ENCODE results near the gene STARD3.

DNA sequence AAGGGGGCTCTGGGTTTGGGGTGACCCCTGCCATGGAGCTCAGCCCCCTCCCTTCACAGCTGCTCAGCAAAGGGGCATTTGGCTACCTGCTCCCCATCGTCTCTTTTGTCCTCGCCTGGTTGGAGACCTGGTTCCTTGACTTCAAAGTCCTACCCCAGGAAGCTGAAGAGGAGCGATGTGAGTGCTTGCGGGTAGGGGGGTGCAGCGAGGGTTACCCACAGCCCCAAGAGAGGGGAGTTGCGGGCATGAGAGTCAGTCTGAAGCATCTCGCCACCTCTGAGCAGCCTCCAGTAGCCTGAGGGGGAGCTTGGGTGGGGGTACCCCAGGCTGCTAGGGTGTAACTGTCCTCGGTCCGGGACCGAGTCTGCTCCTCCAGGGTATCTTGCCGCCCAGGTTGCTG, 21.4 kb downstream of the STARD3 start:
- no peak for TF ChIP-seq REST (IDR thresholded peaks at IDR 0.05; ENCODE audit: insufficient read depth in 1 of 2, low read depth in 2 of 2, low read length in 1 of 2)
- TF ChIP-seq, protein P1, sequence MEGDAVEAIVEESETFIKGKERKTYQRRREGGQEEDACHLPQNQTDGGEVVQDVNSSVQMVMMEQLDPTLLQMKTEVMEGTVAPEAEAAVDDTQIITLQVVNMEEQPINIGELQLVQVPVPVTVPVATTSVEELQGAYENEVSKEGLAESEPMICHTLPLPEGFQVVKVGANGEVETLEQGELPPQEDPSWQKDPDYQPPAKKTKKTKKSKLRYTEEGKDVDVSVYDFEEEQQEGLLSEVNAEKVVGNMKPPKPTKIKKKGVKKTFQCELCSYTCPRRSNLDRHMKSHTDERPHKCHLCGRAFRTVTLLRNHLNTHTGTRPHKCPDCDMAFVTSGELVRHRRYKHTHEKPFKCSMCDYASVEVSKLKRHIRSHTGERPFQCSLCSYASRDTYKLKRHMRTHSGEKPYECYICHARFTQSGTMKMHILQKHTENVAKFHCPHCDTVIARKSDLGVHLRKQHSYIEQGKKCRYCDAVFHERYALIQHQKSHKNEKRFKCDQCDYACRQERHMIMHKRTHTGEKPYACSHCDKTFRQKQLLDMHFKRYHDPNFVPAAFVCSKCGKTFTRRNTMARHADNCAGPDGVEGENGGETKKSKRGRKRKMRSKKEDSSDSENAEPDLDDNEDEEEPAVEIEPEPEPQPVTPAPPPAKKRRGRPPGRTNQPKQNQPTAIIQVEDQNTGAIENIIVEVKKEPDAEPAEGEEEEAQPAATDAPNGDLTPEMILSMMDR (IDR thresholded peaks at IDR 0.05): no peak
